ENCODE results near the gene HSD11B1. TPM values are rescaled to one million over a fixed set of nuclear protein-coding genes. Genes with fewer than 3 reads are reported as not detected.
A peak's percentile ranks its signal among the peaks of the same experiment; 100 is the strongest.

HSD11B1 gene
- total RNA-seq, 5 donors from 2014 or later (not counting 1 experiment from before 2014, with no cell fraction given), result 0.41 to 1.1 TPM; not detected in 3

GRCh38 chr1:209673631-209674417 lies 30.8 kb upstream of the HSD11B1 start:
- Histone ChIP-seq H3K27ac (ENCODE audit: low read length) (no peak overlapping the region), H3K4me1 (ENCODE audit: control insufficient read depth in 1 of 2, extremely low read depth in 1 of 2, insufficient read depth in 2 of 2, low read length in 2 of 2) (peaks cover 2 to 27% of the 10 kb centered on the region in 2 experiments), H3K36me3 (ENCODE audit: control insufficient read depth in 2 of 2, extremely low read depth in 1 of 2, insufficient read depth in 1 of 2, low read length in 1 of 2) (no peaks in the 10 kb centered on the region), H3K27me3 (replicated peaks in 1 of 2; ENCODE audit: control insufficient read depth in 2 of 2, extremely low read depth in 1 of 2, insufficient read depth in 2 of 2, low read length in 1 of 2) (peaks cover 3 to 17% of the 10 kb centered on the region in 2 experiments), H3K9me3 (no peaks in the 10 kb centered on the region), H3K4me3 (ENCODE audit: control insufficient read depth in 1 of 2, extremely low read depth in 1 of 2, low read length in 1 of 2) (no peak overlapping the region)
- ChIA-PET CTCF (interaction anchor here in 1 of 2 donors (0.5 to 0.8 kb wide), 3 partner anchors 10 to 234 kb away, joined by 3 to 5 read pairs (median 4); partner anchors contain the start of gene LAMB3), POLR2A (no interaction called here)
- no peaks in the 10 kb centered on the region for H3K36me3 Mint-ChIP-seq
- 91% methylated on average over 5 of the region's 7 CpGs for WGBS (ENCODE audit: insufficient coverage)
- ATAC-seq (replicated peaks in 1 of 4), result no peak
- no peak for DNase-seq
- peaks cover 0 to 3% (median 0%) of the 10 kb centered on the region in 3 donors for H3K9me3 Mint-ChIP-seq
- peaks cover 35 to 38% of the 10 kb centered on the region in 2 donors for H3K27me3 Mint-ChIP-seq
- H3K4me3 Mint-ChIP-seq, result peak overlapping the region in 2 of 3 donors; percentile 62 to 86
- no peak overlapping the region for H3K27ac Mint-ChIP-seq
- peaks cover 40 to 51% (median 41%) of the 10 kb centered on the region in 3 donors for H3K4me1 Mint-ChIP-seq

GRCh38 chr1:209674957-209675564 lies 29.6 kb upstream of the HSD11B1 start, which contains the start of gene G0S2:
TSS of gene G0S2 (plus strand) at chr1:209675412. CDS start at chr1:209675685, 273 bp downstream.
- Histone ChIP-seq H3K4me1 (ENCODE audit: control insufficient read depth in 1 of 2, extremely low read depth in 1 of 2, insufficient read depth in 2 of 2, low read length in 2 of 2) (peaks cover 2 to 27% of the 10 kb centered on the region in 2 experiments), H3K9me3 (no peaks in the 10 kb centered on the region), H3K36me3 (ENCODE audit: control insufficient read depth in 2 of 2, extremely low read depth in 1 of 2, insufficient read depth in 1 of 2, low read length in 1 of 2) (no peaks in the 10 kb centered on the region), H3K4me3 (ENCODE audit: control insufficient read depth in 1 of 2, extremely low read depth in 1 of 2, low read length in 1 of 2) (peak within 1 kb of the TSS; percentile 50 to 75), H3K27ac (ENCODE audit: low read length) (no peak within 1 kb of the TSS), H3K27me3 (replicated peaks in 1 of 2; ENCODE audit: control insufficient read depth in 2 of 2, extremely low read depth in 1 of 2, insufficient read depth in 2 of 2, low read length in 1 of 2) (peaks cover 3 to 17% of the 10 kb centered on the region in 2 experiments)
- H3K4me3 Mint-ChIP-seq, result peak within 1 kb of the TSS; percentile 62 to 86 (median 76)
- no peaks in the 10 kb centered on the region for H3K36me3 Mint-ChIP-seq
- ChIA-PET POLR2A (interaction anchor here in 1 of 2 donors (0.5 kb wide), 1 partner anchor 34 kb away, joined by 6 read pairs; no protein-coding TSS in a partner anchor), CTCF (no interaction called here)
- peaks cover 40 to 51% (median 41%) of the 10 kb centered on the region in 3 donors for H3K4me1 Mint-ChIP-seq
- ATAC-seq (replicated peaks in 1 of 4), result peak; percentile 43 to 72 (median 54)
- WGBS (ENCODE audit: insufficient coverage), result 9% methylated on average over 41 of the region's 47 CpGs
- DNase-seq, result peak in 9 of 35 experiments; percentile 8 to 43 (median 16)
- peaks cover 0 to 3% (median 0%) of the 10 kb centered on the region in 3 donors for H3K9me3 Mint-ChIP-seq
- peaks cover 37 to 38% of the 10 kb centered on the region in 2 donors for H3K27me3 Mint-ChIP-seq
- peak within 1 kb of the TSS in 1 of 2 donors; percentile 27 for H3K27ac Mint-ChIP-seq

GRCh38 chr1:209675565-209676154 lies 29.0 kb upstream of the HSD11B1 start:
- ATAC-seq (replicated peaks in 1 of 4) (peak; percentile 21 to 42 (median 36)), DNase-seq (no peak)
- Histone ChIP-seq H3K4me3 (ENCODE audit: control insufficient read depth in 1 of 2, extremely low read depth in 1 of 2, low read length in 1 of 2) (peak overlapping the region; percentile 50 to 75), H3K27ac (ENCODE audit: low read length) (no peak overlapping the region), H3K4me1 (ENCODE audit: control insufficient read depth in 1 of 2, extremely low read depth in 1 of 2, insufficient read depth in 2 of 2, low read length in 2 of 2) (peaks cover 2 to 27% of the 10 kb centered on the region in 2 experiments), H3K9me3 (no peaks in the 10 kb centered on the region), H3K27me3 (replicated peaks in 1 of 2; ENCODE audit: control insufficient read depth in 2 of 2, extremely low read depth in 1 of 2, insufficient read depth in 2 of 2, low read length in 1 of 2) (peaks cover 3 to 17% of the 10 kb centered on the region in 2 experiments), H3K36me3 (ENCODE audit: control insufficient read depth in 2 of 2, extremely low read depth in 1 of 2, insufficient read depth in 1 of 2, low read length in 1 of 2) (no peaks in the 10 kb centered on the region)
- ChIA-PET POLR2A (no interaction called here), CTCF (no interaction called here)
- no peaks in the 10 kb centered on the region for H3K36me3 Mint-ChIP-seq
- H3K4me1 Mint-ChIP-seq, result peaks cover 40 to 51% (median 41%) of the 10 kb centered on the region in 3 donors
- peak overlapping the region; percentile 62 to 86 (median 76) for H3K4me3 Mint-ChIP-seq
- peaks cover 0 to 3% (median 0%) of the 10 kb centered on the region in 3 donors for H3K9me3 Mint-ChIP-seq
- 16% methylated on average over 32 of the region's 34 CpGs for WGBS (ENCODE audit: insufficient coverage)
- H3K27me3 Mint-ChIP-seq, result peaks cover 38% of the 10 kb centered on the region in 2 donors
- H3K27ac Mint-ChIP-seq, result peak overlapping the region in 1 of 2 donors; percentile 27

- ChIA-PET POLR2A (no interaction called here), CTCF (no interaction called here)
- H3K27ac ChIP-seq (ENCODE audit: low read length), result no peak overlapping the region
- DNase-seq (no peak), ATAC-seq (replicated peaks in 1 of 4) (no peak)
- no peaks in the 10 kb centered on the region for H3K9me3 Mint-ChIP-seq
- peaks cover 20 to 23% (median 22%) of the 10 kb centered on the region in 3 donors for H3K4me1 Mint-ChIP-seq
- peaks cover 2 to 19% of the 10 kb centered on the region in 2 experiments for H3K4me1 ChIP-seq (ENCODE audit: control insufficient read depth in 1 of 2, extremely low read depth in 1 of 2, insufficient read depth in 2 of 2, low read length in 2 of 2)
- no peak overlapping the region for H3K4me3 ChIP-seq (ENCODE audit: control insufficient read depth in 1 of 2, extremely low read depth in 1 of 2, low read length in 1 of 2)
- no CpG with 5 or more reads among the region's 4 CpGs for WGBS (ENCODE audit: insufficient coverage)
- no peak overlapping the region for H3K4me3 Mint-ChIP-seq
- H3K9me3 ChIP-seq, result no peaks in the 10 kb centered on the region
- H3K36me3 Mint-ChIP-seq, result no peaks in the 10 kb centered on the region
- no peak overlapping the region for H3K27ac Mint-ChIP-seq
- H3K27me3 Mint-ChIP-seq, result peaks cover 37 to 40% of the 10 kb centered on the region in 2 donors
- peaks cover 6 to 17% of the 10 kb centered on the region in 2 experiments for H3K27me3 ChIP-seq (replicated peaks in 1 of 2; ENCODE audit: control insufficient read depth in 2 of 2, extremely low read depth in 1 of 2, insufficient read depth in 2 of 2, low read length in 1 of 2)
- H3K36me3 ChIP-seq (ENCODE audit: control insufficient read depth in 2 of 2, extremely low read depth in 1 of 2, insufficient read depth in 1 of 2, low read length in 1 of 2), result no peaks in the 10 kb centered on the region
Observed at GRCh38 chr1:209678981-209679539, 25.6 kb upstream of the HSD11B1 start.

GRCh38 chr1:209685821-209686220 lies 18.8 kb upstream of the HSD11B1 start:
- peak; percentile 40 to 81 (median 64) for ATAC-seq (replicated peaks in 1 of 4)
- peaks cover 21 to 24% of the 10 kb centered on the region in 2 experiments for H3K4me1 ChIP-seq (ENCODE audit: control insufficient read depth in 1 of 2, extremely low read depth in 1 of 2, insufficient read depth in 2 of 2, low read length in 2 of 2)
- Mint-ChIP-seq H3K36me3 (no peaks in the 10 kb centered on the region), H3K4me3 (peak overlapping the region; percentile 42 to 82 (median 48)), H3K9me3 (no peaks in the 10 kb centered on the region), H3K4me1 (peaks cover 37 to 51% (median 43%) of the 10 kb centered on the region in 3 donors), H3K27me3 (peaks cover 2 to 4% of the 10 kb centered on the region in 2 donors), H3K27ac (peak overlapping the region; percentile 71 to 74)
- no peaks in the 10 kb centered on the region for H3K9me3 ChIP-seq
- H3K27me3 ChIP-seq (replicated peaks in 1 of 2; ENCODE audit: control insufficient read depth in 2 of 2, extremely low read depth in 1 of 2, insufficient read depth in 2 of 2, low read length in 1 of 2), result peaks cover 0 to 3% of the 10 kb centered on the region in 2 experiments
- DNase-seq, result peak in 9 of 35 experiments; percentile 1 to 49 (median 11)
- H3K4me3 ChIP-seq (ENCODE audit: control insufficient read depth in 1 of 2, extremely low read depth in 1 of 2, low read length in 1 of 2), result peak overlapping the region in 1 of 2 donors; percentile 42
- 33% methylated on average over 2 of the region's 4 CpGs for WGBS (ENCODE audit: insufficient coverage)
- CTCF ChIA-PET, result interaction anchor here in 1 of 2 donors (1.0 kb wide), 1 partner anchor 120 kb away, joined by 3 read pairs; no protein-coding TSS in a partner anchor
- peak overlapping the region; percentile 11 for H3K27ac ChIP-seq (ENCODE audit: low read length)
- H3K36me3 ChIP-seq (ENCODE audit: control insufficient read depth in 2 of 2, extremely low read depth in 1 of 2, insufficient read depth in 1 of 2, low read length in 1 of 2), result no peaks in the 10 kb centered on the region
- POLR2A ChIA-PET, result no interaction called here

Measured in T-cell (primary cell).